Measurements from ENCODE around the gene DYNLT2. TPM values are rescaled to one million over a fixed set of nuclear protein-coding genes. Genes with fewer than 3 reads are reported as not detected.

DYNLT2 gene
- total and polyA plus RNA-seq, 2 of the 13 experiments (the other 11 are each of a cell fraction or from before 2014, with no cell fraction given) = 2.1 to 4.3 TPM

DNA sequence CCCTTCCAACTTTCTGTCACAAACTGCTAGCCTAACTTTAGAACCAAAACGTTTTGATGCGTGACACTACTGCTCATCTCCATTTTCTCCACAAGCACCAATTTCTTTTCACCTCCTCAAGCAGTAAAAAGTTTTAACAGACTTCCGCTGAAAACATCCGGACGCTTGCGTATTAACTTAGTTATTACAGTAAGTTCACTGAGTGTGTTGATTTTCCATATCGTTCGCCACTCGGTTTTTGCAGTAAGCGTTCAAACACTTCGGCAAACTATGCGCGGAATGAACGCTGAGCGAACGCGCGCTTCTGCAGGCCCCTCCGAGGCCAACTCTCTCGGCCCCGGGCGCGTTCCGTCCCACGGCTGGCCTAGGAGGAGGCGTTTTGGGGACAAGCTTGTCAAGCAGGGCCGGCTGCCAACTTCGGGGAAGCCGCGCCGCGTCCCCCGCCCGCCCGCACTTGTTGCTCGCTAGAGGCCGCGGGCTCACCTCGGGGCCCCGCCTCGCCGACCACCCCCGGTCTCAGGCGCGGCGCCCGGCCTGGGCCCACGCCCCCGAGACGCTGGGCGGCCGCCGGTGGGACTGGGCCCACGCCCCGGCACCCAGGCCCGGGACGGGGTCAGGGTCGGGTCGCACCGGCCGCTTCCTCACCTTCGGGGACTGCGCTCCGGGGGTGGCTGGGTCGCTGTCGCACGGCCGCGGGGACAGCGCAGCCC lies 28.0 kb downstream of the DYNLT2 start (continued):
- TF ChIP-seq, protein P1, sequence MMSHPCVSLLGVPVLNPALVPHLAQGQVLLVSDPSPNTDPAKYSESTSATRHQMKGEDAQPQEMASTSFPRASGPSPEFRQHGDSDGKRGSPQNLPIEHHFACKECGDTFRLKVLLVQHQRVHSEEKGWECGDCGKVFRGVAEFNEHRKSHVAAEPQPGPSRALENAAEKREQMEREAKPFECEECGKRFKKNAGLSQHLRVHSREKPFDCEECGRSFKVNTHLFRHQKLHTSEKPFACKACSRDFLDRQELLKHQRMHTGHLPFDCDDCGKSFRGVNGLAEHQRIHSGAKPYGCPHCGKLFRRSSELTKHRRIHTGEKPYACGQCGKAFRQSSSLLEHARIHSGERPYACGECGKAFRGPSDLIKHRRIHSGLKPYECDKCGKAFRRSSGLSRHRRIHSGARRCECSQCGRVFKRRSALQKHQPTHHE (CRISPR knock-in tag; IDR thresholded peaks at IDR 0.05; ENCODE audit: borderline replicate concordance) = no peak
- TF ChIP-seq ERF (CRISPR knock-in tag; IDR thresholded peaks at IDR 0.05) (no peak), RARA (CRISPR knock-in tag; IDR thresholded peaks at IDR 0.05) (peak; percentile 33; the same call in 1 of the 2 replicates), ZNF737 (CRISPR knock-in tag; IDR thresholded peaks at IDR 0.05; ENCODE audit: borderline replicate concordance) (no peak), ZNF552 (CRISPR knock-in tag; IDR thresholded peaks at IDR 0.05; ENCODE audit: borderline replicate concordance) (no peak), TAF15 (IDR thresholded peaks at IDR 0.05; ENCODE audit: low read depth, low read length, poor library complexity, severe bottlenecking) (no peak), IKZF4 (CRISPR knock-in tag; IDR thresholded peaks at IDR 0.05; ENCODE audit: borderline replicate concordance, low read depth, not compliant biosample characterization) (no peak), NAIF1 (CRISPR knock-in tag; IDR thresholded peaks at IDR 0.05; ENCODE audit: borderline replicate concordance) (no peak), MAZ (IDR thresholded peaks at IDR 0.05; ENCODE audit: borderline replicate concordance, low read depth, low read length) (no peak), MAZ (CRISPR knock-in tag; IDR thresholded peaks at IDR 0.05; ENCODE audit: low read depth) (no peak), ZNF777 (CRISPR knock-in tag; IDR thresholded peaks at IDR 0.05) (peak; percentile 39), ZNF556 (CRISPR knock-in tag; IDR thresholded peaks at IDR 0.05; ENCODE audit: borderline replicate concordance) (no peak), MYC (CRISPR knock-in tag; IDR thresholded peaks at IDR 0.05; ENCODE audit: borderline replicate concordance) (no peak; the same call in 1 of the 2 replicates), ELF4 (CRISPR knock-in tag; IDR thresholded peaks at IDR 0.05; ENCODE audit: borderline replicate concordance) (no peak), ZNF318 (CRISPR knock-in tag; IDR thresholded peaks at IDR 0.05) (no peak), TP53 (CRISPR knock-in tag; conservative IDR thresholded peaks at IDR 0.05) (no peak), TAF1 (CRISPR knock-in tag; IDR thresholded peaks at IDR 0.05) (0 out of 2 replicates have a peak, but pooled peaks have one; percentile 47)
- TF ChIP-seq, protein P2, sequence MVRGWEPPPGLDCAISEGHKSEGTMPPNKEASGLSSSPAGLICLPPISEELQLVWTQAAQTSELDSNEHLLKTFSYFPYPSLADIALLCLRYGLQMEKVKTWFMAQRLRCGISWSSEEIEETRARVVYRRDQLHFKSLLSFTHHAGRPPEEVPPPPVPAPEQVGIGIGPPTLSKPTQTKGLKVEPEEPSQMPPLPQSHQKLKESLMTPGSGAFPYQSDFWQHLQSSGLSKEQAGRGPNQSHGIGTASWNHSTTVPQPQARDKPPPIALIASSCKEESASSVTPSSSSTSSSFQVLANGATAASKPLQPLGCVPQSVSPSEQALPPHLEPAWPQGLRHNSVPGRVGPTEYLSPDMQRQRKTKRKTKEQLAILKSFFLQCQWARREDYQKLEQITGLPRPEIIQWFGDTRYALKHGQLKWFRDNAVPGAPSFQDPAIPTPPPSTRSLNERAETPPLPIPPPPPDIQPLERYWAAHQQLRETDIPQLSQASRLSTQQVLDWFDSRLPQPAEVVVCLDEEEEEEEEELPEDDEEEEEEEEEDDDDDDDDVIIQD (CRISPR knock-in tag; IDR thresholded peaks at IDR 0.05; ENCODE audit: low read depth) = no peak

Measured in HepG2 (cell line).